HFFc6 (cell line): ENCODE results near the gene GRAMD4. TPM values are rescaled to one million over a fixed set of nuclear protein-coding genes. Genes with fewer than 3 reads are reported as not detected.

ENCODE experiments used
- DNase-seq: peaks from one replicate; pipeline ENCODE4 v3.0.0-alpha.2; 2018
- H3K27ac Mint-ChIP-seq: 2 replicates; pipeline ENCODE4 v1.8.0; 2020; ENCODE audit warnings: mild to moderate bottlenecking, mixed read lengths
- H3K27me3 Mint-ChIP-seq: 2 replicates; pipeline ENCODE4 v1.8.0; 2021; ENCODE audit warnings: mild to moderate bottlenecking, moderate library complexity, mixed read lengths; ENCODE audit not compliant: insufficient read depth
- H3K36me3 Mint-ChIP-seq: 2 replicates; pipeline ENCODE4 v1.8.0; 2021; ENCODE audit warnings: low read depth, mixed read lengths
- H3K4me1 Mint-ChIP-seq: 2 replicates; pipeline ENCODE4 v1.8.0; 2020; ENCODE audit warnings: low read depth, mixed read lengths
- H3K4me3 Mint-ChIP-seq: 2 replicates; pipeline ENCODE4 v1.8.0; 2020; ENCODE audit warnings: mild to moderate bottlenecking, moderate library complexity, mixed read lengths
- H3K9me3 Mint-ChIP-seq: 2 replicates; pipeline ENCODE4 v1.8.0; 2020; ENCODE audit warnings: mild to moderate bottlenecking, mixed read lengths
- CTCF ChIP-seq: fragments of 200-600 bp; sonication (generic); IDR thresholded peaks from 2 replicates; pipeline ENCODE4 v1.5.0; 2021; ENCODE audit warnings: antibody characterized with exemption, mild to moderate bottlenecking
- long read RNA-seq: library from polyadenylated mRNA; unstranded; transcript quantifications from one replicate; pipeline ENCODE4 v2.0.0, GENCODE V29; 2019
- total RNA-seq, 6 experiments: library from RNA; stranded (reverse); fragmentation: NEBNext Ultra II Directional; extraction: Animal tissue kit (Norgen Biotek cat#: 25700); gene quantifications; 2 replicates in 1 of 6; 3 replicates in 5 of 6; pipeline ENCODE4 v1.2.3, GENCODE V29; 2021

Gene GRAMD4
- total RNA-seq: 10 to 100 TPM in 3 of 6 experiments, 1 to 10 TPM in 3; 6.8 to 16.3 (median 9.5) TPM
- long read RNA-seq, partial matches to known transcripts: 0 of 1 reads
- long read RNA-seq, other reads (novel, unspliced or antisense): 1 of 1 reads

GRCh38 chr22:46619830-46620501 lies at the start of gene GRAMD4:
TSS of gene GRAMD4 (plus strand) at chr22:46620386. CDS start at chr22:46626800, 6,414 bp downstream.
- no peaks in the 10 kb centered on the region for H3K9me3 Mint-ChIP-seq
- TF ChIP-seq CTCF: no peak
- no peak for DNase-seq
- H3K4me1 Mint-ChIP-seq: no peaks in the 10 kb centered on the region
- H3K27ac Mint-ChIP-seq: no peak within 1 kb of the TSS
- H3K4me3 Mint-ChIP-seq: no peak within 1 kb of the TSS
- H3K36me3 Mint-ChIP-seq: no peaks in the 10 kb centered on the region
- H3K27me3 Mint-ChIP-seq: peaks cover 4% of the 10 kb centered on the region

GRCh38 chr22:46571642-46572250 lies 48.4 kb upstream of the GRAMD4 start:
- Mint-ChIP-seq H3K9me3 (peaks cover 14% of the 10 kb centered on the region), H3K36me3 (peaks cover 9% of the 10 kb centered on the region), H3K27ac (no peak overlapping the region), H3K27me3 (peaks cover 16% of the 10 kb centered on the region), H3K4me1 (no peaks in the 10 kb centered on the region), H3K4me3 (no peak overlapping the region)
- no peak for DNase-seq
- TF ChIP-seq CTCF: no peak

- Mint-ChIP-seq H3K27ac (no peak overlapping the region), H3K4me1 (peaks cover 6% of the 10 kb centered on the region; the same call in 1 of the 2 replicates), H3K4me3 (no peak overlapping the region), H3K36me3 (peaks cover 9% of the 10 kb centered on the region), H3K27me3 (peaks cover 18% of the 10 kb centered on the region), H3K9me3 (peaks cover 14% of the 10 kb centered on the region)
- DNase-seq: no peak
- TF ChIP-seq CTCF: no peak
Observed at GRCh38 chr22:46572911-46573780, 47.0 kb upstream of the GRAMD4 start.

DNA sequence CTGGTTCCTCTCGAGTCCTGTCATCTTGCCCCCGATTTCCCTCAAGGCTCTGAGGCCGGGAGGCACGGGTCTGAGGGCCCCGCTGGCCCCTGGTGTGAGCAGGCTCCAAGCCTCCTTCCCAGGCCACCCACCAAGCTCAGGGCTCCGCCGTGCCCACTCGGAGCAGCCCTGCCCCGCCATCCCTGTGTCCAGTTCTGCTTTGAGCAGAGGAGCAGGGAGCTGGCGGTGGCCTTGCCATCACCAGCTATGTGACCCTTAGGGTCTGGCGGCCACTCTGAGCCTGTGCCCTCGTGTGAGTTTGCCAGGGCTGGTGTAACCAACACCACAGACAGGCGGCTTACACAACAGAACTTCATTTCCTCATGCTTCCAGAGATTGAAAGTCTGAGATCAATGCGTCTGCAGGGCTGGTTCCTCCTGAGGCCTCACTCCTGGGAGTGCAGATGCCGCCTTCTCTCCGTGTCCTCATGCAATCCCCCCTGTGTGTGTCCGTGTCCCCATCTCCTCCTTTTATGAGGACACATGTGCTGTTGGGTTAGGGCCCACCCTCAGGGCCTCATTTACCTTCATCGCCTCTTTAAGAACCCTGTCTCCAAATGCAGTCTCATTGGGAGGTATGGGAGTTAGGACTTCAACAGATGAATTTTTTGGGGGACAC lies 46.3 kb upstream of the GRAMD4 start:
- H3K27me3 Mint-ChIP-seq: peaks cover 18% of the 10 kb centered on the region
- peaks cover 11% of the 10 kb centered on the region for H3K4me1 Mint-ChIP-seq
- no peak overlapping the region for H3K27ac Mint-ChIP-seq
- no peak overlapping the region for H3K4me3 Mint-ChIP-seq
- TF ChIP-seq CTCF: no peak
- peaks cover 14% of the 10 kb centered on the region for H3K9me3 Mint-ChIP-seq
- H3K36me3 Mint-ChIP-seq: peaks cover 9% of the 10 kb centered on the region
- no peak for DNase-seq

GRCh38 chr22:46574438-46574992 lies 45.7 kb upstream of the GRAMD4 start:
- H3K27ac Mint-ChIP-seq: no peak overlapping the region
- H3K9me3 Mint-ChIP-seq: peaks cover 14% of the 10 kb centered on the region
- no peak for TF ChIP-seq CTCF
- peaks cover 14% of the 10 kb centered on the region for H3K4me1 Mint-ChIP-seq
- H3K4me3 Mint-ChIP-seq: no peak overlapping the region
- DNase-seq: no peak
- H3K36me3 Mint-ChIP-seq: peaks cover 9% of the 10 kb centered on the region
- peaks cover 18% of the 10 kb centered on the region for H3K27me3 Mint-ChIP-seq
